H9 (cell line): ENCODE data around the gene FAM229B. TPM values are rescaled to one million over a fixed set of nuclear protein-coding genes. Genes with fewer than 3 reads are reported as not detected.

Experiments used
- DNase-seq: peaks from one replicate; pipeline ENCODE4 v3.0.0-alpha.2; 2017
- H2AFZ ChIP-seq: one replicate; pipeline ENCODE4 v1.6.1; 2013; ENCODE audit warnings: mild to moderate bottlenecking, low read length, control low read depth, moderate library complexity
- H2AK5ac ChIP-seq: 2 replicates; pipeline ENCODE4 v1.6.1; 2013; ENCODE audit warnings: low read length, control low read depth, mixed read lengths; ENCODE audit not compliant: insufficient read length
- H2BK120ac ChIP-seq: one replicate; pipeline ENCODE4 v1.6.1; 2013; ENCODE audit warnings: low read depth, mild to moderate bottlenecking, low read length, control low read depth, inconsistent platforms; ENCODE audit not compliant: poor library complexity, severe bottlenecking
- H2BK12ac ChIP-seq: 2 replicates; pipeline ENCODE4 v1.6.1; 2013; ENCODE audit warnings: low read length, control low read depth, mixed read lengths, low read depth; ENCODE audit not compliant: insufficient read length
- H2BK15ac ChIP-seq: 2 replicates; pipeline ENCODE4 v1.6.1; 2013; ENCODE audit warnings: low read depth, low read length, control low read depth
- H2BK20ac ChIP-seq: one replicate; pipeline ENCODE4 v1.6.1; 2013; ENCODE audit warnings: low read depth, mild to moderate bottlenecking, low read length, control low read depth, inconsistent platforms; ENCODE audit not compliant: poor library complexity, severe bottlenecking
- H2BK5ac ChIP-seq: 2 replicates; pipeline ENCODE4 v1.6.1; 2013; ENCODE audit warnings: low read length, control low read depth, mixed read lengths; ENCODE audit not compliant: insufficient read length
- H3K14ac ChIP-seq: 2 replicates; pipeline ENCODE4 v1.6.1; 2013; ENCODE audit warnings: low read length, control low read depth; ENCODE audit not compliant: insufficient read depth
- H3K18ac ChIP-seq: 2 replicates; pipeline ENCODE4 v1.6.1; 2013; ENCODE audit warnings: low read depth, mild to moderate bottlenecking, mixed read lengths, low read length, control low read depth; ENCODE audit not compliant: insufficient read length
- H3K23ac ChIP-seq: 2 replicates; pipeline ENCODE4 v1.6.1; 2013; ENCODE audit warnings: low read length, control low read depth, mixed read lengths, low read depth; ENCODE audit not compliant: insufficient read length
- H3K23me2 ChIP-seq: 2 replicates; pipeline ENCODE4 v1.6.1; 2013; ENCODE audit warnings: low read depth, mild to moderate bottlenecking, mixed read lengths, low read length, control low read depth; ENCODE audit not compliant: insufficient read length, poor library complexity, severe bottlenecking
- H3K27ac ChIP-seq: 2 replicates; pipeline ENCODE4 v1.5.1; 2013; ENCODE audit warnings: low read length, control low read depth, mixed read lengths, low read depth; ENCODE audit not compliant: insufficient read length
- H3K27me3 ChIP-seq: 2 replicates; pipeline ENCODE4 v1.6.1; 2013; ENCODE audit warnings: low read length, control low read depth, inconsistent platforms; ENCODE audit not compliant: insufficient read depth
- H3K4ac ChIP-seq: 2 replicates; pipeline ENCODE4 v1.6.1; 2013; ENCODE audit warnings: low read depth, mild to moderate bottlenecking, control low read depth, inconsistent platforms, low read length, moderate library complexity
- H3K4me1 ChIP-seq: 2 replicates; pipeline ENCODE4 v1.6.1; 2013; ENCODE audit warnings: low read length, control low read depth, inconsistent platforms; ENCODE audit not compliant: insufficient read depth
- H3K4me2 ChIP-seq: 2 replicates; pipeline ENCODE4 v1.6.1; 2013; ENCODE audit warnings: low read length, control low read depth, mixed read lengths; ENCODE audit not compliant: insufficient read length, insufficient read depth
- H3K56ac ChIP-seq: 2 replicates; pipeline ENCODE4 v1.6.1; 2013; ENCODE audit warnings: low read depth, mild to moderate bottlenecking, mixed read lengths, low read length, control low read depth; ENCODE audit not compliant: insufficient read length
- H3K79me1 ChIP-seq: 2 replicates; pipeline ENCODE4 v1.6.1; 2013; ENCODE audit warnings: low read depth, mild to moderate bottlenecking, moderate library complexity, low read length, control low read depth, inconsistent platforms; ENCODE audit not compliant: insufficient read depth, poor library complexity, severe bottlenecking
- H3K79me2 ChIP-seq: 2 replicates; pipeline ENCODE4 v1.6.1; 2013; ENCODE audit warnings: low read length, control low read depth, inconsistent platforms; ENCODE audit not compliant: insufficient read depth
- H3K9ac ChIP-seq: 2 replicates; pipeline ENCODE4 v1.6.1; 2013; ENCODE audit warnings: low read length, control low read depth, mixed read lengths; ENCODE audit not compliant: insufficient read length; ENCODE audit errors: extremely low read depth
- H3K9me3 ChIP-seq: one replicate; pipeline ENCODE4 v1.6.1; 2013; ENCODE audit warnings: low read depth, low read length, inconsistent platforms; ENCODE audit not compliant: control insufficient read depth
- H3T11ph ChIP-seq: one replicate; pipeline ENCODE4 v1.6.1; 2013; ENCODE audit warnings: mild to moderate bottlenecking, low read length, control low read depth, inconsistent platforms
- H4K20me1 ChIP-seq: one replicate; pipeline ENCODE4 v1.6.1; 2013; ENCODE audit not compliant: control insufficient read depth, insufficient read length, insufficient read depth
- H4K5ac ChIP-seq: 2 replicates; pipeline ENCODE4 v1.6.1; 2013; ENCODE audit warnings: low read depth, mild to moderate bottlenecking, mixed read lengths, low read length, control low read depth; ENCODE audit not compliant: insufficient read length
- H4K8ac ChIP-seq: replicated peaks from 2 replicates; pipeline ENCODE4 v1.6.1; 2013; ENCODE audit warnings: low read length, control low read depth, mixed read lengths, low read depth; ENCODE audit not compliant: insufficient read length
- H4K91ac ChIP-seq: 2 replicates; pipeline ENCODE4 v1.6.1; 2013; ENCODE audit warnings: low read depth, mild to moderate bottlenecking, moderate library complexity, mixed read lengths, low read length, control low read depth; ENCODE audit not compliant: insufficient read length
- H3K27ac Mint-ChIP-seq, 3 experiments: 2 replicates in 2 of 3; 3 replicates in 1 of 3; pipeline ENCODE4 v1.8.0; 2020 to 2021; ENCODE audit warnings: mixed read lengths in 3 of 3, mild to moderate bottlenecking in 1 of 3, moderate library complexity in 1 of 3
- H3K27me3 Mint-ChIP-seq: 2 replicates; pipeline ENCODE4 v1.8.0; 2021; ENCODE audit warnings: low read depth, mild to moderate bottlenecking, moderate library complexity, mixed read lengths
- H3K36me3 Mint-ChIP-seq, 3 experiments: 2 replicates in 2 of 3; 3 replicates in 1 of 3; pipeline ENCODE4 v1.8.0; 2020 to 2021; ENCODE audit warnings: low read depth in 3 of 3, mixed read lengths in 3 of 3; ENCODE audit not compliant: insufficient read depth in 1 of 3
- H3K4me1 Mint-ChIP-seq, 2 experiments: 2 replicates each; pipeline ENCODE4 v1.8.0; 2020; ENCODE audit warnings: mixed read lengths in 2 of 2
- H3K4me3 Mint-ChIP-seq, 2 experiments: 2 replicates in 1 of 2; 3 replicates in 1 of 2; pipeline ENCODE4 v1.8.0; 2020 to 2021; ENCODE audit warnings: mild to moderate bottlenecking in 2 of 2, mixed read lengths in 2 of 2, moderate library complexity in 1 of 2
- H3K9me3 Mint-ChIP-seq, 2 experiments: 2 replicates in 1 of 2; 3 replicates in 1 of 2; pipeline ENCODE4 v1.8.0; 2020; ENCODE audit warnings: mild to moderate bottlenecking in 2 of 2, mixed read lengths in 2 of 2, moderate library complexity in 1 of 2
- CTCF ChIP-seq: fragments of 200-600 bp; sonication (generic); conservative IDR thresholded peaks from 3 replicates; pipeline ENCODE4 v1.8.0; 2021; ENCODE audit warnings: antibody characterized with exemption, mild to moderate bottlenecking
- WGBS: extraction: QIAGEN DNeasy Blood & Tissue Kit; methylation state at CpG from one replicate; pipeline ENCODE4 v1.1.7; 2013; ENCODE audit warnings: missing lambda C conversion rate, low lambda C conversion rate, mixed read lengths; ENCODE audit not compliant: insufficient read length; ENCODE audit errors: extremely low coverage; 5-methylcytosine and 5-hydroxymethylcytosine counted together
- total RNA-seq: library from RNA; stranded (reverse); gene quantifications from 2 replicates; pipeline ENCODE4 v1.2.1, GENCODE V29; 2021

Gene FAM229B
- total RNA-seq, 1 experiment from 2014 or later: 8.2 TPM

- no peaks in the 10 kb centered on the region for H3K9me3 Mint-ChIP-seq
- H3K9me3 ChIP-seq: no peaks in the 10 kb centered on the region
- H2BK12ac ChIP-seq: no peak overlapping the region
- no peak overlapping the region for H3K27ac Mint-ChIP-seq
- WGBS: no CpG with 5 or more reads among the region's 15 CpGs
- H4K5ac ChIP-seq: no peak overlapping the region
- H3K36me3 Mint-ChIP-seq: no peaks in the 10 kb centered on the region; a peak in 1 of 7 replicates
- no peak overlapping the region for H2AK5ac ChIP-seq
- no peak overlapping the region for H2BK120ac ChIP-seq
- H3K27ac ChIP-seq: no peak overlapping the region
- H3K79me1 ChIP-seq: no peaks in the 10 kb centered on the region
- no peaks in the 10 kb centered on the region for H3K27me3 ChIP-seq
- no peak overlapping the region for H4K91ac ChIP-seq
- H3K4me2 ChIP-seq: no peak overlapping the region
- no peak overlapping the region for H2BK15ac ChIP-seq
- H3K4me1 ChIP-seq: peaks cover 4% of the 10 kb centered on the region; the same call in 1 of the 2 replicates
- H2BK5ac ChIP-seq: no peak overlapping the region
- H3K23ac ChIP-seq: no peak overlapping the region
- no peak overlapping the region for H2AFZ ChIP-seq
- no peaks in the 10 kb centered on the region; the same call in 1 of the 2 replicates for H3K27me3 Mint-ChIP-seq
- H3K23me2 ChIP-seq: no peaks in the 10 kb centered on the region
- no peak overlapping the region for H2BK20ac ChIP-seq
- peaks cover 5 to 7% of the 10 kb centered on the region in 2 experiments for H3K4me1 Mint-ChIP-seq
- H3T11ph ChIP-seq: no peak overlapping the region
- no peaks in the 10 kb centered on the region for H4K20me1 ChIP-seq
- H3K9ac ChIP-seq: no peak overlapping the region
- H3K18ac ChIP-seq: no peak overlapping the region
- no peak overlapping the region for H3K56ac ChIP-seq
- H3K79me2 ChIP-seq: no peaks in the 10 kb centered on the region
- no peak overlapping the region for H3K4me3 Mint-ChIP-seq
- H3K14ac ChIP-seq: no peak overlapping the region
- DNase-seq: no peak
- no peak overlapping the region for H4K8ac ChIP-seq
- no peak overlapping the region for H3K4ac ChIP-seq
- no peak for TF ChIP-seq CTCF
Observed at GRCh38 chr6:112038756-112039430, 48.5 kb upstream of the FAM229B start.
